GM12878 (cell line): ENCODE results near the gene MSH2.

Experiments
- CEBPB ChIP-seq, 2 experiments: fragments of 150-350 bp in 1 of 2; IDR thresholded peaks; 2 replicates each; pipeline ENCODE4 v1.6.1; 2012 to 2014; ENCODE audit warnings: low read depth in 2 of 2, low read length in 2 of 2, borderline replicate concordance in 1 of 2, inconsistent platforms in 1 of 2
- EZH2 ChIP-seq: IDR thresholded peaks from 2 replicates; pipeline ENCODE4 v1.6.1; 2012; ENCODE audit warnings: low read depth, mild to moderate bottlenecking, control low read depth, inconsistent platforms, low read length, borderline replicate concordance; ENCODE audit not compliant: control insufficient read depth
- MXI1 ChIP-seq: fragments of 150-350 bp; IDR thresholded peaks from 2 replicates; pipeline ENCODE4 v1.6.1; 2011; ENCODE audit warnings: low read depth, mild to moderate bottlenecking, inconsistent platforms, low read length, improper control_type of control experiment
- NRF1 ChIP-seq: conservative IDR thresholded peaks from 2 replicates; pipeline ENCODE4 v1.6.1; 2011; ENCODE audit warnings: mild to moderate bottlenecking, low read depth, low read length, improper control_type of control experiment
- RAD21 ChIP-seq: IDR thresholded peaks from 2 replicates; pipeline ENCODE4 v1.6.1; 2011; ENCODE audit warnings: mild to moderate bottlenecking, low read depth, low read length, moderate library complexity; ENCODE audit not compliant: insufficient read depth
- SIN3A ChIP-seq: IDR thresholded peaks from 2 replicates; pipeline ENCODE4 v1.6.1; 2012; ENCODE audit warnings: low read depth, low read length, improper control_type of control experiment
- TF ChIP-seq, protein P1 (sequence below), 3 experiments: IDR thresholded peaks in 2 of 3; conservative IDR thresholded peaks in 1 of 3; 2 replicates each; pipeline ENCODE4 v1.5.1; 2011; ENCODE audit warnings: low read depth in 3 of 3, low read length in 3 of 3, mild to moderate bottlenecking in 3 of 3, control low read depth in 2 of 3, moderate library complexity in 2 of 3, inconsistent platforms in 1 of 3, mixed read lengths in 1 of 3; ENCODE audit not compliant: control insufficient read depth in 2 of 3, insufficient read depth in 1 of 3; ENCODE audit errors: extremely low read depth in 1 of 3

DNA sequence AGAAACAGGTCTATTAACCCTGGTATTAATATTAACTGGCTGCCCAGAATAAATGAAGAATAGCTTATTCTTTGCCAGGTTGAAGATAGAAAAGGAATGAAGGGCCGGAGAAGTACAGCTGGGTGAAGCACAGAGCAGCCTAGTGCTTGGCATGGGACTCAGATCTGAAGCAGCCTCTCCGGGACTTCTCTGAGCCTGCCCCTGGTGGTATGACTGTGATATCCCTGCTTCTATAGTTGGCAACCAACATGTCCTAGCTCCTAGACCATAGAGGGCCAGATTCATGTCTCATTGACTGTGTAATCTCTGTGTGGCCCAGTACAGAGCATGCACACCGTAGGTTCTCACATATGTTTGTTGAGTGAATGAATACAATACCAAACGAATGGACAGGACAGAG lies 107.8 kb downstream of the MSH2 start:
- TF ChIP-seq, protein P1, sequence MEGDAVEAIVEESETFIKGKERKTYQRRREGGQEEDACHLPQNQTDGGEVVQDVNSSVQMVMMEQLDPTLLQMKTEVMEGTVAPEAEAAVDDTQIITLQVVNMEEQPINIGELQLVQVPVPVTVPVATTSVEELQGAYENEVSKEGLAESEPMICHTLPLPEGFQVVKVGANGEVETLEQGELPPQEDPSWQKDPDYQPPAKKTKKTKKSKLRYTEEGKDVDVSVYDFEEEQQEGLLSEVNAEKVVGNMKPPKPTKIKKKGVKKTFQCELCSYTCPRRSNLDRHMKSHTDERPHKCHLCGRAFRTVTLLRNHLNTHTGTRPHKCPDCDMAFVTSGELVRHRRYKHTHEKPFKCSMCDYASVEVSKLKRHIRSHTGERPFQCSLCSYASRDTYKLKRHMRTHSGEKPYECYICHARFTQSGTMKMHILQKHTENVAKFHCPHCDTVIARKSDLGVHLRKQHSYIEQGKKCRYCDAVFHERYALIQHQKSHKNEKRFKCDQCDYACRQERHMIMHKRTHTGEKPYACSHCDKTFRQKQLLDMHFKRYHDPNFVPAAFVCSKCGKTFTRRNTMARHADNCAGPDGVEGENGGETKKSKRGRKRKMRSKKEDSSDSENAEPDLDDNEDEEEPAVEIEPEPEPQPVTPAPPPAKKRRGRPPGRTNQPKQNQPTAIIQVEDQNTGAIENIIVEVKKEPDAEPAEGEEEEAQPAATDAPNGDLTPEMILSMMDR (IDR thresholded peaks at IDR 0.05 in 2 of 3, conservative IDR thresholded peaks at IDR 0.05 in 1 of 3; ENCODE audit: control insufficient read depth in 2 of 3, extremely low read depth in 1 of 3, insufficient read depth in 1 of 3, low read depth in 3 of 3, low read length in 3 of 3) = 0 out of 6 replicates have a peak, but pooled peaks of 1 of the 3 experiments have one; percentile 4
- TF ChIP-seq CEBPB (IDR thresholded peaks at IDR 0.05; ENCODE audit: borderline replicate concordance in 1 of 2, low read depth in 2 of 2, low read length in 2 of 2) (no peak), NRF1 (no peak), MXI1 (no peak), RAD21 (no peak), EZH2 (no peak), SIN3A (no peak)
